Measurements from ENCODE around the gene COX6A1. TPM values are rescaled to one million over a fixed set of nuclear protein-coding genes. Genes with fewer than 3 reads are reported as not detected.

The COX6A1 gene
- total and polyA plus RNA-seq, 2 experiments from 2014 or later = 422 to 1,484 TPM

DNA sequence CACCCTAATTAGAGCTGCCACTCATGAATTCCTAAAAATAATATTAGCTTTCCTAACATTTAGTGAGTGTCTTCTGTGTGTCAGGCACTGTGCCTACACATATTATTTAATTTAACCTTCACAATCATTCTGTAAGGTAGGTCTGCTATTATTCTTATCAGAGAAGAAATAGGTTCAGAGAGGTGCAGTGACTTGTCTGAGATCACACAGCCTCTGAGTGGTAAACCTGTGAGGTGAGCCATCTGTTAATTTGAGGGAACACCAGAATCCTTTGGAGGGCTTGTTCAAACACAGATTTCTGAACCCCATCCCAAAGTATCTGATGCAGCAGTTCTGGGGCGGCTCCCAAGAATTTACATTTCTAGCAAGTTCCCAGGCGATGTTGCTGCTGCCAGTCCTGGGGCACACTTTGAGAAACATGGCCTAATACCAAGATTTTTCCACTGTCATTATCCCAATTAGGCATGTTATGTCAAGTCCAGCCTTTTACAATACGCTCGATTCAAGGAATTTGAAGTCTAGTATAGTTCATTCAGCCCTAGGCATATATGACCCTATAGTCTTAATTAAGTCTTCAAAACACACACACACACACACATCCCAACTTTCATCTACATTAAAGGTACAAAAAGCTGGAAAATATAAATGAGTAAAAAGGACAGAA is 19.9 kb upstream of the COX6A1 start:
- Histone ChIP-seq H2AFZ (no peak overlapping the region), H3K9me2 (ENCODE audit: insufficient read depth) (no peaks in the 10 kb centered on the region), H3F3A (replicated peaks; ENCODE audit: low read depth) (no peaks in the 10 kb centered on the region), H4K20me1 (replicated peaks; ENCODE audit: insufficient read depth) (no peaks in the 10 kb centered on the region), H3K79me2 (replicated peaks; ENCODE audit: insufficient read depth) (no peaks in the 10 kb centered on the region), H3K27ac (ENCODE audit: low read depth) (no peak overlapping the region), H3K4me3 (no peak overlapping the region), H3K4me1 (ENCODE audit: insufficient read depth) (peaks cover 12% of the 10 kb centered on the region), H3K4me2 (no peak overlapping the region), H3K36me3 (ENCODE audit: insufficient read depth) (no peaks in the 10 kb centered on the region), H3K27me3 (ENCODE audit: insufficient read depth) (no peaks in the 10 kb centered on the region)
- no peaks in the 10 kb centered on the region; the same call in 2 of the 3 replicates for H3K9me3 Mint-ChIP-seq
- H3K4me1 Mint-ChIP-seq = peaks cover 12% of the 10 kb centered on the region
- TF ChIP-seq, protein P1, sequence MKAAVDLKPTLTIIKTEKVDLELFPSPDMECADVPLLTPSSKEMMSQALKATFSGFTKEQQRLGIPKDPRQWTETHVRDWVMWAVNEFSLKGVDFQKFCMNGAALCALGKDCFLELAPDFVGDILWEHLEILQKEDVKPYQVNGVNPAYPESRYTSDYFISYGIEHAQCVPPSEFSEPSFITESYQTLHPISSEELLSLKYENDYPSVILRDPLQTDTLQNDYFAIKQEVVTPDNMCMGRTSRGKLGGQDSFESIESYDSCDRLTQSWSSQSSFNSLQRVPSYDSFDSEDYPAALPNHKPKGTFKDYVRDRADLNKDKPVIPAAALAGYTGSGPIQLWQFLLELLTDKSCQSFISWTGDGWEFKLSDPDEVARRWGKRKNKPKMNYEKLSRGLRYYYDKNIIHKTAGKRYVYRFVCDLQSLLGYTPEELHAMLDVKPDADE (IDR thresholded peaks at IDR 0.05) = no peak
- TF ChIP-seq ZNF331 (CRISPR knock-in tag; IDR thresholded peaks at IDR 0.05; ENCODE audit: low read depth) (no peak), EZH2 (IDR thresholded peaks at IDR 0.05; ENCODE audit: low read depth, unreplicated experiment) (no peak), POLR2AphosphoS5 (IDR thresholded peaks at IDR 0.05; ENCODE audit: low read depth) (no peak), EZH2phosphoT487 (IDR thresholded peaks at IDR 0.05; ENCODE audit: unreplicated experiment) (no peak), JUNB (IDR thresholded peaks at IDR 0.05; ENCODE audit: unreplicated experiment) (no peak), STAT1 (IDR thresholded peaks at IDR 0.05; ENCODE audit: unreplicated experiment) (no peak), CREB1 (CRISPR knock-in tag; IDR thresholded peaks at IDR 0.05; ENCODE audit: low read depth) (no peak), ZNF114 (CRISPR knock-in tag; IDR thresholded peaks at IDR 0.05) (no peak), NANOG (IDR thresholded peaks at IDR 0.05; ENCODE audit: borderline replicate concordance) (no peak)
- TF ChIP-seq, protein P2, sequence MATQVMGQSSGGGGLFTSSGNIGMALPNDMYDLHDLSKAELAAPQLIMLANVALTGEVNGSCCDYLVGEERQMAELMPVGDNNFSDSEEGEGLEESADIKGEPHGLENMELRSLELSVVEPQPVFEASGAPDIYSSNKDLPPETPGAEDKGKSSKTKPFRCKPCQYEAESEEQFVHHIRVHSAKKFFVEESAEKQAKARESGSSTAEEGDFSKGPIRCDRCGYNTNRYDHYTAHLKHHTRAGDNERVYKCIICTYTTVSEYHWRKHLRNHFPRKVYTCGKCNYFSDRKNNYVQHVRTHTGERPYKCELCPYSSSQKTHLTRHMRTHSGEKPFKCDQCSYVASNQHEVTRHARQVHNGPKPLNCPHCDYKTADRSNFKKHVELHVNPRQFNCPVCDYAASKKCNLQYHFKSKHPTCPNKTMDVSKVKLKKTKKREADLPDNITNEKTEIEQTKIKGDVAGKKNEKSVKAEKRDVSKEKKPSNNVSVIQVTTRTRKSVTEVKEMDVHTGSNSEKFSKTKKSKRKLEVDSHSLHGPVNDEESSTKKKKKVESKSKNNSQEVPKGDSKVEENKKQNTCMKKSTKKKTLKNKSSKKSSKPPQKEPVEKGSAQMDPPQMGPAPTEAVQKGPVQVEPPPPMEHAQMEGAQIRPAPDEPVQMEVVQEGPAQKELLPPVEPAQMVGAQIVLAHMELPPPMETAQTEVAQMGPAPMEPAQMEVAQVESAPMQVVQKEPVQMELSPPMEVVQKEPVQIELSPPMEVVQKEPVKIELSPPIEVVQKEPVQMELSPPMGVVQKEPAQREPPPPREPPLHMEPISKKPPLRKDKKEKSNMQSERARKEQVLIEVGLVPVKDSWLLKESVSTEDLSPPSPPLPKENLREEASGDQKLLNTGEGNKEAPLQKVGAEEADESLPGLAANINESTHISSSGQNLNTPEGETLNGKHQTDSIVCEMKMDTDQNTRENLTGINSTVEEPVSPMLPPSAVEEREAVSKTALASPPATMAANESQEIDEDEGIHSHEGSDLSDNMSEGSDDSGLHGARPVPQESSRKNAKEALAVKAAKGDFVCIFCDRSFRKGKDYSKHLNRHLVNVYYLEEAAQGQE (IDR thresholded peaks at IDR 0.05; ENCODE audit: unreplicated experiment) = no peak
- TF ChIP-seq, protein P3, sequence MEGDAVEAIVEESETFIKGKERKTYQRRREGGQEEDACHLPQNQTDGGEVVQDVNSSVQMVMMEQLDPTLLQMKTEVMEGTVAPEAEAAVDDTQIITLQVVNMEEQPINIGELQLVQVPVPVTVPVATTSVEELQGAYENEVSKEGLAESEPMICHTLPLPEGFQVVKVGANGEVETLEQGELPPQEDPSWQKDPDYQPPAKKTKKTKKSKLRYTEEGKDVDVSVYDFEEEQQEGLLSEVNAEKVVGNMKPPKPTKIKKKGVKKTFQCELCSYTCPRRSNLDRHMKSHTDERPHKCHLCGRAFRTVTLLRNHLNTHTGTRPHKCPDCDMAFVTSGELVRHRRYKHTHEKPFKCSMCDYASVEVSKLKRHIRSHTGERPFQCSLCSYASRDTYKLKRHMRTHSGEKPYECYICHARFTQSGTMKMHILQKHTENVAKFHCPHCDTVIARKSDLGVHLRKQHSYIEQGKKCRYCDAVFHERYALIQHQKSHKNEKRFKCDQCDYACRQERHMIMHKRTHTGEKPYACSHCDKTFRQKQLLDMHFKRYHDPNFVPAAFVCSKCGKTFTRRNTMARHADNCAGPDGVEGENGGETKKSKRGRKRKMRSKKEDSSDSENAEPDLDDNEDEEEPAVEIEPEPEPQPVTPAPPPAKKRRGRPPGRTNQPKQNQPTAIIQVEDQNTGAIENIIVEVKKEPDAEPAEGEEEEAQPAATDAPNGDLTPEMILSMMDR (conservative IDR thresholded peaks at IDR 0.05; ENCODE audit: low read depth in 2 of 2) = no peak
- TF ChIP-seq, protein P4, sequence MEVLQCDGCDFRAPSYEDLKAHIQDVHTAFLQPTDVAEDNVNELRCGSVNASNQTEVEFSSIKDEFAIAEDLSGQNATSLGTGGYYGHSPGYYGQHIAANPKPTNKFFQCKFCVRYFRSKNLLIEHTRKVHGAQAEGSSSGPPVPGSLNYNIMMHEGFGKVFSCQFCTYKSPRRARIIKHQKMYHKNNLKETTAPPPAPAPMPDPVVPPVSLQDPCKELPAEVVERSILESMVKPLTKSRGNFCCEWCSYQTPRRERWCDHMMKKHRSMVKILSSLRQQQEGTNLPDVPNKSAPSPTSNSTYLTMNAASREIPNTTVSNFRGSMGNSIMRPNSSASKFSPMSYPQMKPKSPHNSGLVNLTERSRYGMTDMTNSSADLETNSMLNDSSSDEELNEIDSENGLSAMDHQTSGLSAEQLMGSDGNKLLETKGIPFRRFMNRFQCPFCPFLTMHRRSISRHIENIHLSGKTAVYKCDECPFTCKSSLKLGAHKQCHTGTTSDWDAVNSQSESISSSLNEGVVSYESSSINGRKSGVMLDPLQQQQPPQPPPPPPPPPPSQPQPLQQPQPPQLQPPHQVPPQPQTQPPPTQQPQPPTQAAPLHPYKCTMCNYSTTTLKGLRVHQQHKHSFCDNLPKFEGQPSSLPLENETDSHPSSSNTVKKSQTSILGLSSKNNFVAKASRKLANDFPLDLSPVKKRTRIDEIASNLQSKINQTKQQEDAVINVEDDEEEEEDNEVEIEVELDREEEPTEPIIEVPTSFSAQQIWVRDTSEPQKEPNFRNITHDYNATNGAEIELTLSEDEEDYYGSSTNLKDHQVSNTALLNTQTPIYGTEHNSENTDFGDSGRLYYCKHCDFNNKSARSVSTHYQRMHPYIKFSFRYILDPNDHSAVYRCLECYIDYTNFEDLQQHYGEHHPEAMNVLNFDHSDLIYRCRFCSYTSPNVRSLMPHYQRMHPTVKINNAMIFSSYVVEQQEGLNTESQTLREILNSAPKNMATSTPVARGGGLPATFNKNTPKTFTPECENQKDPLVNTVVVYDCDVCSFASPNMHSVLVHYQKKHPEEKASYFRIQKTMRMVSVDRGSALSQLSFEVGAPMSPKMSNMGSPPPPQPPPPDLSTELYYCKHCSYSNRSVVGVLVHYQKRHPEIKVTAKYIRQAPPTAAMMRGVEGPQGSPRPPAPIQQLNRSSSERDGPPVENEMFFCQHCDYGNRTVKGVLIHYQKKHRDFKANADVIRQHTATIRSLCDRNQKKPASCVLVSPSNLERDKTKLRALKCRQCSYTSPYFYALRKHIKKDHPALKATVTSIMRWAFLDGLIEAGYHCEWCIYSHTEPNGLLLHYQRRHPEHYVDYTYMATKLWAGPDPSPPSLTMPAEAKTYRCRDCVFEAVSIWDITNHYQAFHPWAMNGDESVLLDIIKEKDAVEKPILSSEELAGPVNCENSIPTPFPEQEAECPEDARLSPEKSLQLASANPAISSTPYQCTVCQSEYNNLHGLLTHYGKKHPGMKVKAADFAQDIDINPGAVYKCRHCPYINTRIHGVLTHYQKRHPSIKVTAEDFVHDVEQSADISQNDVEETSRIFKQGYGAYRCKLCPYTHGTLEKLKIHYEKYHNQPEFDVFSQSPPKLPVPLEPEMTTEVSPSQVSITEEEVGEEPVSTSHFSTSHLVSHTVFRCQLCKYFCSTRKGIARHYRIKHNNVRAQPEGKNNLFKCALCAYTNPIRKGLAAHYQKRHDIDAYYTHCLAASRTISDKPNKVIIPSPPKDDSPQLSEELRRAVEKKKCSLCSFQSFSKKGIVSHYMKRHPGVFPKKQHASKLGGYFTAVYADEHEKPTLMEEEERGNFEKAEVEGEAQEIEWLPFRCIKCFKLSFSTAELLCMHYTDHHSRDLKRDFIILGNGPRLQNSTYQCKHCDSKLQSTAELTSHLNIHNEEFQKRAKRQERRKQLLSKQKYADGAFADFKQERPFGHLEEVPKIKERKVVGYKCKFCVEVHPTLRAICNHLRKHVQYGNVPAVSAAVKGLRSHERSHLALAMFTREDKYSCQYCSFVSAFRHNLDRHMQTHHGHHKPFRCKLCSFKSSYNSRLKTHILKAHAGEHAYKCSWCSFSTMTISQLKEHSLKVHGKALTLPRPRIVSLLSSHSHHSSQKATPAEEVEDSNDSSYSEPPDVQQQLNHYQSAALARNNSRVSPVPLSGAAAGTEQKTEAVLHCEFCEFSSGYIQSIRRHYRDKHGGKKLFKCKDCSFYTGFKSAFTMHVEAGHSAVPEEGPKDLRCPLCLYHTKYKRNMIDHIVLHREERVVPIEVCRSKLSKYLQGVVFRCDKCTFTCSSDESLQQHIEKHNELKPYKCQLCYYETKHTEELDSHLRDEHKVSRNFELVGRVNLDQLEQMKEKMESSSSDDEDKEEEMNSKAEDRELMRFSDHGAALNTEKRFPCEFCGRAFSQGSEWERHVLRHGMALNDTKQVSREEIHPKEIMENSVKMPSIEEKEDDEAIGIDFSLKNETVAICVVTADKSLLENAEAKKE (CRISPR knock-in tag; IDR thresholded peaks at IDR 0.05) = no peak
- H3K27ac Mint-ChIP-seq = no peak overlapping the region
- H3K4me3 Mint-ChIP-seq = no peak overlapping the region
- DNase-seq (ENCODE audit: low spot score) (no peak), ATAC-seq (no peak)
- no peaks in the 10 kb centered on the region for H3K36me3 Mint-ChIP-seq (ENCODE audit: low read depth)
- peaks cover 11% of the 10 kb centered on the region for H3K27me3 Mint-ChIP-seq (ENCODE audit: insufficient read depth, low read depth, poor library complexity)
